Activated T-helper 9 cell treated with anti-CD3 and anti-CD28 coated beads, Interleukin-2, amount 50 U/mL, for 16 hours (primary cell): ENCODE measurements around the gene KPTN.

Source experiments
- DNase-seq: peaks from one replicate; pipeline ENCODE4 v3.0.0-alpha.2; 2020; ENCODE audit warnings: low read depth

The KPTN gene

DNA sequence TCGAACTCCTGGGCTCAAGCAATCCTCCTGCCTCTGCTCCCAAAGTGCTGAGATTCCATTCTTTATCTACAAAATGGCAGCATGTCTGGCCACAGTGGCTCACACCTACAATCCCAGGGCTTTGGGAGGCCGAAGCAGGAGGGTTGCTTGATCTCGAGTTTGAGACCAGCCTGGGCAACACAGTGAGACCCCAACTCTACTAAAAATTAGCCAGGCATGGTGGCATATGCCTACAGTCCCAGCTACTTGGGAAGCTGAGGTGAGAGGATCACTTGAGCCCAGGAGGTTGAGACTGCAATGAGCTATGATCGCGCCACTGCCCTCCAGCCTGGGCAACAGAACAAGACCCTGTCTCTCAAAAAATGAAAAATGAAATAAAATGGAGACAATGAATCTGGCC lies 24.7 kb upstream of the KPTN start:
- DNase-seq, result no peak

DNA sequence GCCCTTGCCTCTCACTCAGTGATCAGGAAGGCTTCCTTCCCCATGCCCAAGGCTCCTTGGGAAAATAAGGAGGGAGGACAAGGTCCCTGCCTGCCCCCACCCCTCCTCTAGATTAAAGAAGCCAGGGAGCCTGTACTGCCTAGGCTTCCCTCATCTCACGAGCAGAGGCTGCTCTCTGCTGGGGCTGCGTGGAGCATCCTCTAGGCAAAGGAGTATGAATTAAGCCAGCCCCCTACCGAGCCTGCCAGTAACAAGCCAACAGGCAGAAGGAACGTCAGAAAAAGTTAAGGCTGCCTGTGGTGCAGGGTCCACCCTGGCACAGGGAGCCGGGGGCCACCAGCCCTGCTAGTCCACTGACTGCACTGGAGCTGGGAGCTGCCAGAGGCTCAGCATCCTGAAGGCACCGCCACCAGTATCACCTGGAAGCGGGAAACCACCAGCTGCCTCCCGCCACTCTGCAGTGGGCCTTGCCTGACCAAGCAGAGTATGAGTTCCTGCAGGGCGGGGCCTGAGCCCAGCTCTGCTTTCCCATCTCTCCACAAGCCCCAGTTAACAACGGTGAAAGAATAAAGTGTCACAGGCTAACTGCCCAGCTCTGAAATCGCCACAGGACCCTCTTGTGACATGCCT lies 24.0 kb upstream of the KPTN start:
- no peak for DNase-seq

DNA sequence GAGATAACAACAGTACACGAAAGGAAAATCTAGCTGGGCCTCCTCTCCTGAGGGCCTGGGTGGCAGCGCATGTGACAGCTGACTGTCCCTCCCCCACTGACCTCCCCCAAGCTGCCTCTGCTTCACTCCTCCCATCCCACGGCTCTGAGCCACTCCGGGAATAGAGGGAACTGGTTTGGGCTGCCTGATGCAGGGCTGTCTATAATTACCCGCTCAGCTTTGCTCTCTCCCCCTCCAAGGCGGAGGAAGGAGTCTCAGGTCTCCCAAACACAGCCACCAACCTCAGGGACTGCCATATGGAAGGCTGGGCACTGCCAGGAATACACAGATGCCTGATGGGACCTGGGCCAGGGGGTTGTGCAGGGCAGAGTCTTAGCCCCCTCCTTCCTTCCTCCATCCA lies 23.0 kb upstream of the KPTN start:
- no peak for DNase-seq

- no peak for DNase-seq
Observed at GRCh38 chr19:47506459-47506858, 22.4 kb upstream of the KPTN start.

GRCh38 chr19:47505506-47505905 lies 21.5 kb upstream of the KPTN start:
- no peak for DNase-seq

GRCh38 chr19:47503826-47504150 lies 19.8 kb upstream of the KPTN start:
- DNase-seq, result no peak

DNA sequence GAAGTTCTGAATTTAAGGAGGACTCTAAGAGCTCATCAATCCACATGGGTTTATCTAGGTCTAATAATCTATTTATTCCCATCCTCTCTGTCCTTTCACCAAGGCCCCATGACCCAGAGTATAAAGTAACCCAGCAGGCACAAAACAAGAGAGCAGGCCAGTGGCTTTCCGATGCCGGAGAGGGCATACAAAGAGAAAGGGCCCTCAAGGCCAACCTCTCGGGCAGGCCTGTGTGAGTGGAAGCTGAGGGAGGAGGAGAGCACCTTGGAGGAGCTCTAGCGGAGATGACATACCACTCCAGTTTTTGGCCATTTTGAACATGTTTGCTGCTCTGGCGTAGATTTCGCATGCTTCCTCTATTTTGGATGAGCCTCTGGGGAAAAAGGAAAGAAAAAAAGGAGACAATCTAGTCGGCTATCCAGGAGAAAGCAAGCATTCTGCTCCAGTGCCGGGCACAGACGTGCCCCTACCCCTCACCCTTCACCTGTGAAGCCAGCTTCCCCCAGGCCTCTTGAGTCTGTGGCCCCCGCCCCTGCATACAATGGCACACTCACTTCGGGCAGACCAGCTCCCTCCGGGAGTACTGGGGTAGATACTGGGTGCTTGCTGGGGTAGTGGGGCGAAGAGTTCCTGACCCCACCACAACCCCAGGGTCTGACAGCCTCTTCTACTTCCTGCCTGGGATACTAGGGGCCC lies 19.3 kb upstream of the KPTN start:
- no peak for DNase-seq

- no peak for DNase-seq
Observed at GRCh38 chr19:47499863-47500830, 16.1 kb upstream of the KPTN start.

DNA sequence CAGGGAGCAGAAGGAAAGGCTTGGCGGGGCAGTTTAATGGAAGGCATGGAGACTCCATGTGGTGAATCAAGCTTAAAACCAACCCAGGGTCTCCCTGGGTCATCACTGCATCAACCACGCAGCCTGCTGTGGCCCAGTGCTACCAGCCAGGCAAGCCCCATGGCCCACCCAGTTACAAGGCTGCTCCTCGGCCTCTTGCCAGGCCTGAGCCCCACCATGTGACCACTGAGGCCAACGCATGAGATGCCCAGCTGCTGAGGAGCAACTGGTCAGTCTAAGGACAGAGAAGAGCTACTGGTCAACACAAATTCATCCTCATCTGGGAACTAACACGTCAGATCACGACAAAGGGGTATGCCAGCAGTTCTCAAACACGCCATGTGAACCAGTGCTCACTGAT lies 15.4 kb upstream of the KPTN start:
- no peak for DNase-seq

- no peak for DNase-seq
Observed at GRCh38 chr19:47498561-47498960, 14.5 kb upstream of the KPTN start.

GRCh38 chr19:47497821-47498520 lies 14.0 kb upstream of the KPTN start:
- no peak for DNase-seq

- no peak for DNase-seq
Observed at GRCh38 chr19:47497050-47497766, 13.2 kb upstream of the KPTN start.

- no peak for DNase-seq
Observed at GRCh38 chr19:47495478-47496372, 11.7 kb upstream of the KPTN start.

DNA sequence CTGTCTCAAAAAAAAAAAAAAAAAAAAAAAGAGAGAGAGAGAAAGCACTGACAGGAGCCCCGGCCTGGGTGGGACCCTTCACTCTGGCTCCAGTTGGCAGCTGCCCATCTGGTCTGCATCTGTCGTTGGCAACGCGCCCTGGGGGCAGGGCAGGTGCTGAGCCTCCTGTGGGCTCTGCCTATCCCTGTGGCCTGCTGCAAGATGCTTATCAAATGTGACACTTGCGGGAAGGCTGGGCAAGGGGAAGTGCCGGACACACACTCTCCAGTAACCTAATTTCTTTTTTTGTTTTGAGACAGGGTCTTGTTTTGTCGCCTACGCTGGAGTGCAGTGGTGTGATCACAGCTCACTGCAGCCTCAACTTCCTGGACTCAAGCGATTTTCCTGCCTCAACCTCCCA lies 10.7 kb upstream of the KPTN start:
- DNase-seq, result no peak

GRCh38 chr19:47494211-47494547 lies 10.2 kb upstream of the KPTN start:
- DNase-seq, result no peak

DNA sequence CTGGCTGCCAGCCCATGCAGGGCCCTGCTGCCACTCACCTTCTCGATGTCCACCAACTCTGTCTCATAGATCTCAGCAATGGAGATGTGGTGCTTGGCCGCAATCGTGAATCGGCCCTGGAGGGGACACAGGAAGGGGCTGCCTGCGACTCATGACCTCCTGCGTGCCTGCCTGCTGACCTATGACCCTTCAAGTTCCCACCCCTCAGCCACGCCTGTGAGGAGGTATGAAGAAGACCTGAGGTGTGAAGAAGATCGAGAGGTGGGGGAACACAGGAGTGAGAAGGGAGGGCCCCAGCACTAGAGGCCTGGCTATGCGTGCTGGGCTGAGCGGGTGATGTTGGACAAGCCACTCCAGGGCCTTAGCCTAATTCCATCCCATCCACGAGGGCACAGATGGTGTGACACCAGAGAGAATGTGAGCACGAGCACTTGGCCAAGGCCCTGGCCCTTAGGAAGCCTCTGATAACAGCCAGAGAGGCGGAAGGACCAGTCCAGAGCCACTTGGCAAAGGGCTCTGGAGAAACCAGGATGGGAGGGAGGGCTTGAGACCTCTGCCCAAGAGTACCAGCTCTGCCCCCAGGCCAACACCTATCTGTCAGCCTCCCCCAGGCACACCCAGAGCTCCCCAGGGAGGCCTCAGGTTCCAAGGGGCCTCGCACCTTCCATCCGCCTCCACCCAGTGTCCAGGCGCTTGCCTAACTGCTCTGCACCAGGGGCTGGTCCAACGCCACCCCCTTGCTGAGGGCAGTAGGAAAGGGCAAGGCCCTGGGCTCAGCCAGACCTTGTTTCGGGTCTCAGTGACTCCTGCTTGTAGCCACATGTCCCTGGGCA lies 9.6 kb upstream of the KPTN start:
- no peak for DNase-seq

DNA sequence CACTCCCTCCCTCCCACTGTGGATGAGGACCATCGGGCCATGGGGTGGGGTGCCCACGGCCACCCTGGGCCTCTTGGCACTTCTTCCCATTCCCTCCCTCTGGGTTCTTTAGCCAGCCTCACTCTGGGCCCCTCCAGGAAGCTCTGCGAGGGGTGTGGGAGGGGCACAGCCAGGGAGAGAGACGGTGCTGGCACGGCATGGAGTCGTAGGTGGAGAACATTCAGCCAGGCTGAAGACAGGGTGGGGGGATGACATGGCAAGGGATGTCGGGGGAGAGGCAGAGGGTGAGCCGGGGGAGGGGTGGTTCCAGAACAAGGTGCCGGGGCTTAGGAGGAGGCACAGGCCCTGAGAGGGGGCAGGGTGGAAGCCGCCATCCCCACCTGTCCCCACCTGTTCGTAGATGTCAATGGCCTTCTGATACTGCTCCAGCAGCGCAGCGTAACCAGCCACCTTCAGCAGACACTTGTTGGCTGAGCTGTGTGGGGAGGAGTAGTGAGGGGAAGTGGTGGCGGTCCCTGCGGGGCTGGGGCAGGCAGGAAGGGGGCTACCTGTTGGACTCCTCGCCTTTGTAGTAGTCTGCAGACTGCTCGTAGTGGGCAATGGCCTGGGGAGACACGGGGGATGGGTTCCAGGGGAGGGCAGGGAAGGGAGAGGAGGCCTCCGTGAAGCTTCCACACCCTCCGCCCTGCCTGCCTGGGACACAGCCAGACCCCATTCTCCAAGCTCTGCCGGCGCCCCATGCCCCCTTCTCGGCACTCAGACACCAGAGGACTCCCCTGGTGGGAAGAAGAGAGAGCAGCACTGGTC lies 8.8 kb upstream of the KPTN start:
- no peak for DNase-seq

DNA sequence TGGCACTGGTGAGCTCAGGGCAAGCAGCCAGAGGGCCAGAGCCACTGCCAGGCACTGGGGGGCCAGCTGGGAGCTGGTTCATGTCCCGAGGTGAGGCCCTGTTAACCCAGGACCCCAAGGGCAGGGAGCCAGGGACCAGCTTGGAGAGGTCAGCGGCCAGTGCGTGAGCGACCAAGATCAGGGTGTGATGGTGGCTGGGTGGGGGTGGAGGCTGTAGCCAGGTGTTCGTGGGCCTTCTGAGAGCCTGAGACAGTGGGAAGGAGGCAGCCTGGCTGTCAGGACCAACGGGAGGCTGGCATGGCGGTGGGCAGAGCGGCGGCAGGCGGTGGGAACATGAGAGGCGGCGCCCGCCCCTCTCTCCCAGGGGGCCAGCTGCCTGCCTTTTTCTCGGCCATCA lies 8.1 kb upstream of the KPTN start:
- DNase-seq, result no peak
